Vagina (tissue), 2 donors: Measurements from ENCODE around the gene ASIC3.

Experiments
- POLR2A ChIP-seq, 2 donors: fragments of 450-650 bp; IDR thresholded peaks; one replicate each; pipeline ENCODE4 v1.6.1; 2017; ENCODE audit warnings: antibody characterized with exemption in 2 of 2, mild to moderate bottlenecking in 2 of 2, moderate library complexity in 2 of 2
- POLR2AphosphoS5 ChIP-seq, 2 donors: sonication (generic); formaldehyde crosslinking; IDR thresholded peaks; one replicate each; pipeline ENCODE4 v1.9.0; 2017; ENCODE audit warnings: antibody characterized with exemption in 2 of 2, mild to moderate bottlenecking in 2 of 2, low read depth in 1 of 2; ENCODE audit not compliant: insufficient read depth in 1 of 2
- TF ChIP-seq, protein P1 (sequence below), 3 experiments: fragments of 450-650 bp in 2 of 3; fragments of 200-600 bp in 1 of 3; sonication (generic) in 1 of 3; IDR thresholded peaks; one replicate each; pipeline ENCODE4 v1.5.1; 2017 to 2019; ENCODE audit warnings: antibody characterized with exemption in 3 of 3, mild to moderate bottlenecking in 2 of 3, moderate library complexity in 2 of 3

- TF ChIP-seq, protein P1, sequence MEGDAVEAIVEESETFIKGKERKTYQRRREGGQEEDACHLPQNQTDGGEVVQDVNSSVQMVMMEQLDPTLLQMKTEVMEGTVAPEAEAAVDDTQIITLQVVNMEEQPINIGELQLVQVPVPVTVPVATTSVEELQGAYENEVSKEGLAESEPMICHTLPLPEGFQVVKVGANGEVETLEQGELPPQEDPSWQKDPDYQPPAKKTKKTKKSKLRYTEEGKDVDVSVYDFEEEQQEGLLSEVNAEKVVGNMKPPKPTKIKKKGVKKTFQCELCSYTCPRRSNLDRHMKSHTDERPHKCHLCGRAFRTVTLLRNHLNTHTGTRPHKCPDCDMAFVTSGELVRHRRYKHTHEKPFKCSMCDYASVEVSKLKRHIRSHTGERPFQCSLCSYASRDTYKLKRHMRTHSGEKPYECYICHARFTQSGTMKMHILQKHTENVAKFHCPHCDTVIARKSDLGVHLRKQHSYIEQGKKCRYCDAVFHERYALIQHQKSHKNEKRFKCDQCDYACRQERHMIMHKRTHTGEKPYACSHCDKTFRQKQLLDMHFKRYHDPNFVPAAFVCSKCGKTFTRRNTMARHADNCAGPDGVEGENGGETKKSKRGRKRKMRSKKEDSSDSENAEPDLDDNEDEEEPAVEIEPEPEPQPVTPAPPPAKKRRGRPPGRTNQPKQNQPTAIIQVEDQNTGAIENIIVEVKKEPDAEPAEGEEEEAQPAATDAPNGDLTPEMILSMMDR (IDR thresholded peaks at IDR 0.05): no peak
- TF ChIP-seq POLR2AphosphoS5 (IDR thresholded peaks at IDR 0.05; ENCODE audit: insufficient read depth in 1 of 2, low read depth in 1 of 2) (no peak), POLR2A (IDR thresholded peaks at IDR 0.05) (no peak)
These were observed 48.7 kb upstream of the ASIC3 start for GRCh38 chr7:150999497-151000230.
